GM12872 (cell line): ENCODE results near the gene TUT1.

Experiments
- TF ChIP-seq, protein P1 (sequence below): IDR thresholded peaks from 3 replicates; pipeline ENCODE4 v1.5.1; 2011; ENCODE audit warnings: low read depth, mild to moderate bottlenecking, low read length, moderate library complexity; ENCODE audit not compliant: insufficient read depth

TUT1 gene

DNA sequence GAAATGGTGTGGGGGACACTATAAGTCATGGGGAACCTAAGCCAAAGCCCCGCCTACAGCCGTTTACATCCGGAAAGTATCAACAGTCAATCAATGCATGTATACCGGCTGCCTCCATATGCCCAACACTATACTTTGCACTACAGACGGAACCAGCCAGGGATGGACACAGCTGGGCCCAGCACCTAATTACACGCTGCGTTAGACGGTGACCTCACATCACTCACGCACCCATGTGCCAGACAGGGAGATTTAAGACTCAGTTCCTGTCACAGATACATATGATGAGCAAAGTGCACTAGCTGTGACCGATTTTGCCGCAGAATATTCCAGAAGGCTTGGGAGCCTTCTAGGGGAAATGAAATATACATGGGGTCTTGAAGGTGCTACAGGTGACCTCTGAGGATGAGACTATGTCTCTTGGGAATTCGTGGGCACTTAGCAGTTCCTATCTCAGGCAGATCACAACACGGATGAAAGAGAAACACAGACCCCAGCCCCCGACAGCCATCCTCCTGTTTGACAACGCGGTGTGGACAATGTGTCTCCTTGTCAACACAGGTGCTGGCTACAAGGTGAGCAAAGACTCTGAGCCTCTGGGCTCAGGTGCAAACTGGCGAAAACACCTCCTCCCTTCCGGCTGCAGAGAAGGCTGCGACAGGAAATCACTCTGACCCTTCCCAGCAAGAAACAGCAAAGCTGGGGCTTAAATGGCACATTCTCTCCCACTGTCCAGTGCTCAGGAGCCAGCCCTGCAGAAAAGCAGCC, 52.7 kb downstream of the TUT1 start:
- TF ChIP-seq, protein P1, sequence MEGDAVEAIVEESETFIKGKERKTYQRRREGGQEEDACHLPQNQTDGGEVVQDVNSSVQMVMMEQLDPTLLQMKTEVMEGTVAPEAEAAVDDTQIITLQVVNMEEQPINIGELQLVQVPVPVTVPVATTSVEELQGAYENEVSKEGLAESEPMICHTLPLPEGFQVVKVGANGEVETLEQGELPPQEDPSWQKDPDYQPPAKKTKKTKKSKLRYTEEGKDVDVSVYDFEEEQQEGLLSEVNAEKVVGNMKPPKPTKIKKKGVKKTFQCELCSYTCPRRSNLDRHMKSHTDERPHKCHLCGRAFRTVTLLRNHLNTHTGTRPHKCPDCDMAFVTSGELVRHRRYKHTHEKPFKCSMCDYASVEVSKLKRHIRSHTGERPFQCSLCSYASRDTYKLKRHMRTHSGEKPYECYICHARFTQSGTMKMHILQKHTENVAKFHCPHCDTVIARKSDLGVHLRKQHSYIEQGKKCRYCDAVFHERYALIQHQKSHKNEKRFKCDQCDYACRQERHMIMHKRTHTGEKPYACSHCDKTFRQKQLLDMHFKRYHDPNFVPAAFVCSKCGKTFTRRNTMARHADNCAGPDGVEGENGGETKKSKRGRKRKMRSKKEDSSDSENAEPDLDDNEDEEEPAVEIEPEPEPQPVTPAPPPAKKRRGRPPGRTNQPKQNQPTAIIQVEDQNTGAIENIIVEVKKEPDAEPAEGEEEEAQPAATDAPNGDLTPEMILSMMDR, result no peak

GRCh38 chr11:62536301-62536957, 54.9 kb downstream of the TUT1 start:
- TF ChIP-seq, protein P1, result no peak

DNA sequence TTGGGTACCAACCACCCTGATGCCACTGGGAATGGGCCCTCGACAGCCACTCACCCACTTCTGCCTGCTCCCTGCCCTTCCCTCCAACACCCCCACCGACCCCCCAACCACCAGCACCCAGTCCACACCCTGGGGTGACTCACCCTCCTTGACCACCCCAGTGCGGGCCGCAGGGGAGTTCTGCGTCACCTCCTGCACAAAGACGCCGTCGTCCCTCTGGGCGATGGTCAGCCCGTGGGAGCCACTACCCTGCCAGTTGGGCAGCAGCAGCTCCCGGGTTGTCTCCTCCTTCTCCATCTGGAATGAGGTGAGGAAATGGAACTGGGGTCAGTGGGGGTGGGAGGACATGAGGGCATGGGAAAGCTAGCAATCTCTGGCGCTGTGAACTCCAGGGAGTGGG, 55.5 kb downstream of the TUT1 start:
- TF ChIP-seq, protein P1, result no peak

DNA sequence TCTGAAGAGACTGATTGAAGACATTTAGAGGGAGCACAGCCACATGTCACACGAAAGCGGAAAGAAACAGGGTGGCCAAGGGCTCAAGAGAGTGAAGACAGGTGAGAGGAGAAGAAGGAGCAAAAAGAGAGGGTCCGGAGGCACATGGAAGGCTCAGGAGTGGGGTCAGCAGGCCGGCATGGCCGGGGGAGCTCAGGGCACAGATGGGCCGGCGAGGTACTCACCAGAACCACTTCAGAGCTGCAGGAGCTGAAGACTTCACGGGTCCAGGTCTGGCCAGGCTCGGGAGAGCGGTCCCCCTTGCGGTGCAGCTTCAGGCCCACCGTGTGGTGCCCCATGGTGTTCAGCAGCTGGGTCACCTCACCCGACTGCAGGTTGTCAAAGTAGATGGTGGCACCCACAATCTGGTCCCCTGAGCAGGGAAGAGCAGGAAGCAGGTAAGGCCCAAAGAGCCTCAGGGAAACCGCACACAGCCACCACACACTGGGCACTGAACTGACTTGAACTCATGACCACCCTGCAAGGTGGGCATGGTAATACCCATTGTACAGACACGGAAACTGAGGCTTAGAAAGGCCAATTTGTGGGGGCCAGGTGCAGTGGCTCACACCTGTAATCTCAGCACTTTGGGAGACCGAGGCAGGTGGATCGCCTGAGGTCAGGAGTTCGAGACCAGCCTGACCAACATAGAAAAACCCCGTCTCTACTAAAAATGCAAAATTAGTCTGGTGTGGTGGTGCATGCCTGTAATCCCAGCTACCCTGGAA, 56.4 kb downstream of the TUT1 start:
- TF ChIP-seq, protein P1, result no peak

DNA sequence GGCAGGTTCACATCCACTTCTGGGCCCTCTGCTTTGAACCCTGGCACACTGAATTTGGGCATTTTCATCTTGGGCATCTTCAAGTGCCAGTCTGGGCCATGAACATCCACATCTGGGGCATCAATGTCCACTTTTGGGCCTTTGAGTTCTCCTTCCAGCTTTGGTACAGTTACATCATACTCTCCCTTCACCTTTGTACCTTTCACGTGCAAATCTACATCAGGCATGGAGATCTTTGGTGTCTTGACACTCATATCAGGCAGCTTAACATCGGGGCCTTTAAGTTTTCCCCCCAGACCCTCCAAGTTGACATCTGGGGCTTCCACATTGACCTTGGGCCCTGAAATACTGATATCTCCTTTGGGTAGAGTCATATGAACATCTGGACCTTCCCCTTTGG, 59.2 kb downstream of the TUT1 start:
- TF ChIP-seq, protein P1, result no peak
